H1 (cell line): Measurements from ENCODE around the gene PRKN. TPM values are rescaled to one million over a fixed set of nuclear protein-coding genes. Genes with fewer than 3 reads are reported as not detected.

Source experiments
- CTCF ChIA-PET: fragments of 300-600 bp; sonication (Branson Sonifier 250); formaldehyde crosslinking; loops from one replicate; lab custom pipeline; 2021; ENCODE audit not compliant: partially characterized antibody; lab: Charles Lee
- POLR2A ChIA-PET: fragments of 300-600 bp; sonication (Branson Sonifier 250); formaldehyde crosslinking; loops from one replicate; lab custom pipeline; 2021; ENCODE audit warnings: inconsistent platforms; ENCODE audit not compliant: partially characterized antibody; lab: Charles Lee
- DNase-seq, 2 experiments: peaks; one replicate each; pipeline versions ENCODE4 v3.0.0 to v3.0.0-alpha.2; 2010 to 2022; ENCODE audit warnings: low spot score in 2 of 2, low read depth in 1 of 2, mixed read lengths in 1 of 2
- FAIRE-seq: peaks from 2 replicates; lab custom pipeline; 2011; peaks lifted over from hg19 to GRCh38; lab: Jason Lieb, UNC
- H2AFZ ChIP-seq: 2 replicates; pipeline ENCODE4 v1.8.1; 2012; ENCODE audit warnings: low read length, inconsistent platforms
- H2AK5ac ChIP-seq: 2 replicates; pipeline ENCODE4 v1.6.1; 2013; ENCODE audit warnings: low read depth, low read length
- H2BK120ac ChIP-seq: replicated peaks from 2 replicates; pipeline ENCODE3; 2013; ENCODE audit warnings: low read depth, low read length, inconsistent platforms
- H2BK12ac ChIP-seq: 2 replicates; pipeline ENCODE4 v1.6.1; 2013; ENCODE audit warnings: low read depth, low read length
- H2BK15ac ChIP-seq: 2 replicates; pipeline ENCODE4 v1.6.1; 2013; ENCODE audit warnings: low read length
- H2BK20ac ChIP-seq: 2 replicates; pipeline ENCODE4 v1.6.1; 2013; ENCODE audit warnings: low read length
- H2BK5ac ChIP-seq: 2 replicates; pipeline ENCODE4 v1.6.1; 2013; ENCODE audit warnings: low read depth, low read length
- H3K14ac ChIP-seq: 2 replicates; pipeline ENCODE4 v1.6.1; 2013; ENCODE audit warnings: inconsistent platforms; ENCODE audit not compliant: insufficient read length
- H3K18ac ChIP-seq: 2 replicates; pipeline ENCODE4 v1.6.1; 2013; ENCODE audit warnings: low read length; ENCODE audit errors: extremely low read depth
- H3K23ac ChIP-seq: 2 replicates; pipeline ENCODE4 v1.6.1; 2013; ENCODE audit warnings: inconsistent platforms; ENCODE audit not compliant: insufficient read length
- H3K23me2 ChIP-seq: 2 replicates; pipeline ENCODE4 v1.6.1; 2013; ENCODE audit warnings: low read depth, low read length
- H3K27ac ChIP-seq: 2 replicates; pipeline ENCODE4 v1.6.1; 2011; ENCODE audit warnings: low read depth, low read length, inconsistent platforms
- H3K27me3 ChIP-seq, 4 experiments: replicated peaks in 1 of 4; 1 replicate in 1 of 4; 2 replicates in 3 of 4; pipeline versions ENCODE4 v1.6.1 to v1.8.1; 2011 to 2013; ENCODE audit warnings: low read length in 3 of 4, mild to moderate bottlenecking in 3 of 4, inconsistent platforms in 2 of 4, mixed read lengths in 2 of 4, moderate library complexity in 1 of 4; ENCODE audit not compliant: control insufficient read depth in 3 of 4, insufficient read depth in 3 of 4; ENCODE audit errors: extremely low read depth in 1 of 4
- H3K36me3 ChIP-seq, 4 experiments: 2 replicates each; pipeline versions ENCODE4 v1.6.1 to v1.8.1; 2011 to 2013; ENCODE audit warnings: mild to moderate bottlenecking in 4 of 4, low read length in 3 of 4, moderate library complexity in 2 of 4, control low read depth in 1 of 4, inconsistent platforms in 1 of 4; ENCODE audit not compliant: insufficient read depth in 4 of 4, control insufficient read depth in 2 of 4
- H3K4ac ChIP-seq: replicated peaks from 2 replicates; pipeline ENCODE3; 2013; ENCODE audit warnings: low read length, low read depth, mixed read lengths, inconsistent platforms; ENCODE audit not compliant: insufficient read length
- H3K4me1 ChIP-seq, 4 experiments: replicated peaks in 1 of 4; 1 replicate in 1 of 4; 2 replicates in 3 of 4; pipeline versions ENCODE4 v1.6.1 to v1.8.1; 2011 to 2013; ENCODE audit warnings: low read length in 3 of 4, inconsistent platforms in 2 of 4, mixed read lengths in 1 of 4; ENCODE audit not compliant: insufficient read depth in 4 of 4, control insufficient read depth in 3 of 4
- H3K4me2 ChIP-seq, 2 experiments: 2 replicates each; pipeline versions ENCODE4 v1.6.1 to v1.8.1; 2011 to 2013; ENCODE audit warnings: low read depth in 2 of 2, low read length in 2 of 2, control low read depth in 1 of 2, inconsistent platforms in 1 of 2, mild to moderate bottlenecking in 1 of 2; ENCODE audit not compliant: insufficient read depth in 1 of 2
- H3K4me3 ChIP-seq, 4 experiments: fragments of 200-600, 300-600 bp in 1 of 4; sonication (generic), shearing (Covaris generic), sonication (Bioruptor Twin) in 1 of 4; 2 replicates each; pipeline versions ENCODE4 v1.5.1 to v1.8.1; 2011 to 2016; ENCODE audit warnings: low read length in 4 of 4, low read depth in 3 of 4, control low read depth in 2 of 4, inconsistent platforms in 2 of 4, mild to moderate bottlenecking in 2 of 4, mixed read lengths in 1 of 4, moderate library complexity in 1 of 4; ENCODE audit not compliant: insufficient read depth in 2 of 4; ENCODE audit errors: extremely low read depth in 1 of 4
- H3K56ac ChIP-seq: replicated peaks from 2 replicates; pipeline ENCODE3; 2013; ENCODE audit warnings: low read depth, mild to moderate bottlenecking, mixed read lengths, low read length, inconsistent platforms; ENCODE audit not compliant: insufficient read length
- H3K79me1 ChIP-seq: 2 replicates; pipeline ENCODE4 v1.6.1; 2013; ENCODE audit warnings: low read depth, low read length, control low read depth
- H3K79me2 ChIP-seq, 2 experiments: 2 replicates each; pipeline versions ENCODE4 v1.6.1 to v1.8.1; 2012 to 2013; ENCODE audit warnings: low read length in 2 of 2, mild to moderate bottlenecking in 2 of 2, inconsistent platforms in 1 of 2; ENCODE audit not compliant: insufficient read depth in 2 of 2, control insufficient read depth in 1 of 2
- H3K9ac ChIP-seq, 4 experiments: replicated peaks in 1 of 4; 1 replicate in 1 of 4; 2 replicates in 3 of 4; pipeline versions ENCODE4 v1.6.1 to v1.8.1; 2011 to 2013; ENCODE audit warnings: low read depth in 3 of 4, low read length in 3 of 4, control low read depth in 2 of 4, mild to moderate bottlenecking in 2 of 4, moderate library complexity in 2 of 4, inconsistent platforms in 1 of 4; ENCODE audit errors: extremely low read depth in 1 of 4
- H3K9me3 ChIP-seq, 2 experiments: 2 replicates each; pipeline versions ENCODE4 v1.6.1 to v1.8.1; 2012 to 2013; ENCODE audit warnings: mild to moderate bottlenecking in 2 of 2, moderate library complexity in 2 of 2, control low read depth in 1 of 2, inconsistent platforms in 1 of 2, low read depth in 1 of 2, low read length in 1 of 2, mixed read lengths in 1 of 2; ENCODE audit not compliant: insufficient read depth in 2 of 2
- H4K20me1 ChIP-seq, 2 experiments: replicated peaks in 1 of 2; 2 replicates each; pipeline versions ENCODE3 to v1.8.1; 2011 to 2013; ENCODE audit warnings: inconsistent platforms in 2 of 2, low read length in 2 of 2, mild to moderate bottlenecking in 1 of 2; ENCODE audit not compliant: insufficient read depth in 2 of 2, control insufficient read depth in 1 of 2
- H4K5ac ChIP-seq: 2 replicates; pipeline ENCODE4 v1.6.1; 2013; ENCODE audit warnings: low read length, low read depth, mixed read lengths, inconsistent platforms; ENCODE audit not compliant: insufficient read length
- H4K8ac ChIP-seq: 2 replicates; pipeline ENCODE4 v1.8.0; 2013; ENCODE audit warnings: mild to moderate bottlenecking, moderate library complexity, low read length, inconsistent platforms; ENCODE audit not compliant: insufficient read depth; ENCODE audit errors: extremely low read depth
- H4K91ac ChIP-seq: replicated peaks from 2 replicates; pipeline ENCODE3; 2013; ENCODE audit warnings: low read length, mixed read lengths, inconsistent platforms; ENCODE audit not compliant: insufficient read length
- CTBP2 ChIP-seq: IDR thresholded peaks from 2 replicates; pipeline ENCODE4 v1.7.0; 2011; ENCODE audit warnings: borderline replicate concordance, mild to moderate bottlenecking, moderate library complexity, mixed read lengths, low read length; ENCODE audit not compliant: insufficient read depth, insufficient read length
- EGR1 ChIP-seq: IDR thresholded peaks from 2 replicates; pipeline ENCODE4 v1.6.1; 2011; ENCODE audit warnings: low read depth, low read length, borderline replicate concordance
- EP300 ChIP-seq, 2 experiments: IDR thresholded peaks; 1 replicate in 1 of 2; 2 replicates in 1 of 2; pipeline ENCODE4 v1.6.1; 2011 to 2012; ENCODE audit warnings: low read depth in 2 of 2, low read length in 2 of 2, mild to moderate bottlenecking in 2 of 2, borderline replicate concordance in 1 of 2, inconsistent platforms in 1 of 2, moderate library complexity in 1 of 2
- HDAC2 ChIP-seq, 2 experiments: fragments of 300-600 bp in 1 of 2; sonication (generic) in 1 of 2; IDR thresholded peaks; 2 replicates each; pipeline ENCODE4 v1.6.1; 2011 to 2012; ENCODE audit warnings: low read depth in 2 of 2, low read length in 2 of 2, mild to moderate bottlenecking in 2 of 2, moderate library complexity in 2 of 2, borderline replicate concordance in 1 of 2, inconsistent platforms in 1 of 2
- HDAC6 ChIP-seq: IDR thresholded peaks from one replicate; pipeline ENCODE4 v1.7.1; 2012; ENCODE audit warnings: low read depth, mild to moderate bottlenecking, inconsistent platforms, low read length, moderate library complexity
- KDM4A ChIP-seq: IDR thresholded peaks from one replicate; pipeline ENCODE4 v1.7.1; 2012; ENCODE audit warnings: low read depth, mild to moderate bottlenecking, moderate library complexity, low read length, inconsistent platforms; ENCODE audit not compliant: severe bottlenecking
- KDM5A ChIP-seq: fragments of 200-600 bp; IDR thresholded peaks from 2 replicates; pipeline ENCODE4 v1.7.1; 2012; ENCODE audit warnings: mild to moderate bottlenecking, low read length, inconsistent platforms, mixed read lengths
- POLR2A ChIP-seq, 2 experiments: IDR thresholded peaks; 1 replicate in 1 of 2; 2 replicates in 1 of 2; pipeline ENCODE4 v1.6.1; 2011; ENCODE audit warnings: low read depth in 2 of 2, low read length in 2 of 2, mild to moderate bottlenecking in 2 of 2; ENCODE audit errors: control extremely low read depth in 1 of 2
- POU5F1 ChIP-seq: IDR thresholded peaks from 2 replicates; pipeline ENCODE4 v1.6.1; 2011; ENCODE audit warnings: low read depth, mild to moderate bottlenecking, low read length, moderate library complexity
- RFX5 ChIP-seq: IDR thresholded peaks from 2 replicates; pipeline ENCODE4 v1.6.1; 2011; ENCODE audit warnings: low read depth, low read length, improper control_type of control experiment, borderline replicate concordance
- USF2 ChIP-seq: IDR thresholded peaks from 2 replicates; pipeline ENCODE4 v1.6.1; 2011; ENCODE audit warnings: low read length, improper control_type of control experiment
- WGBS, 2 experiments: shearing (Covaris generic) in 1 of 2; methylation state at CpG; one replicate each; pipeline versions ENCODE4 v1.1.6 to v1.1.7; 2013 to 2015; ENCODE audit warnings: low lambda C conversion rate in 2 of 2, mixed read lengths in 2 of 2, inconsistent platforms in 1 of 2, low coverage in 1 of 2, missing lambda C conversion rate in 1 of 2; ENCODE audit not compliant: insufficient replicate concordance in 2 of 2, insufficient coverage in 1 of 2, insufficient read length in 1 of 2; ENCODE audit errors: extremely low coverage in 1 of 2, missing lambda C conversion rate in 1 of 2; 5-methylcytosine and 5-hydroxymethylcytosine counted together
- polyA plus RNA-seq, 7 experiments: library from polyadenylated mRNA; depleted of rRNA in 3 of 7; stranded (reverse) in 5 of 7; unstranded in 2 of 7; fragments of >200 nt in 5 of 7; fragments of 200-250 nt in 2 of 7; gene quantifications; 1 replicate in 5 of 7; 2 replicates in 1 of 7; 4 replicates in 1 of 7; pipeline versions ENCODE4 v1.2.1 to v1.2.3, GENCODE V29; 2011 to 2013; ENCODE audit warnings: missing spikeins in 2 of 7, mixed read lengths in 2 of 7
- total RNA-seq: library from RNA; stranded (reverse); fragmentation: NEBNext Ultra II Directional; extraction: Animal tissue kit (Norgen Biotek cat#: 25700); gene quantifications from 2 replicates; pipeline ENCODE4 v1.2.1, GENCODE V29; 2021

PRKN gene
- total and polyA plus RNA-seq, 2 of the 8 experiments (the other 6 are each of a cell fraction or from before 2014, with no cell fraction given), result 0.13 to 0.29 TPM

GRCh38 chr6:161523362-161523761, 1204.2 kb downstream of the PRKN start:
- peaks cover 0 to 1% (median 0%) of the 10 kb centered on the region in 4 experiments; a peak in 1 of 7 replicates for H3K27me3 ChIP-seq
- H4K91ac ChIP-seq, result no peak overlapping the region
- no peaks in the 10 kb centered on the region for H3K4me1 ChIP-seq
- no peak overlapping the region for H3K14ac ChIP-seq
- DNase-seq (no peak), FAIRE-seq (no peak)
- H4K5ac ChIP-seq, result no peak overlapping the region
- no peaks in the 10 kb centered on the region for H3K36me3 ChIP-seq
- H3K79me1 ChIP-seq, result no peaks in the 10 kb centered on the region
- H2AK5ac ChIP-seq, result no peak overlapping the region
- 93% methylated on average over 2 of the region's 2 CpGs; no CpG with 5 or more reads in 1 of the 2 experiments for WGBS, 2 experiments
- H3K23me2 ChIP-seq, result no peaks in the 10 kb centered on the region
- no peak overlapping the region for H2BK20ac ChIP-seq
- H2BK120ac ChIP-seq, result no peak overlapping the region
- H3K79me2 ChIP-seq, result no peaks in the 10 kb centered on the region
- peaks cover 0 to 2% of the 10 kb centered on the region in 2 experiments; a peak in 1 of 4 replicates for H3K9me3 ChIP-seq
- H3K18ac ChIP-seq, result no peak overlapping the region
- no peak overlapping the region for H3K4ac ChIP-seq
- no peak overlapping the region for H2BK12ac ChIP-seq
- no peak overlapping the region for H2AFZ ChIP-seq
- no peak overlapping the region for H3K23ac ChIP-seq
- H3K4me2 ChIP-seq, result no peak overlapping the region
- H3K4me3 ChIP-seq, result no peak overlapping the region
- H2BK15ac ChIP-seq, result no peak overlapping the region
- H3K27ac ChIP-seq, result no peak overlapping the region
- TF ChIP-seq USF2, result no peak
- TF ChIP-seq EP300 (IDR thresholded peaks at IDR 0.05; ENCODE audit: borderline replicate concordance in 1 of 2, low read depth in 2 of 2, low read length in 2 of 2), result no peak
- TF ChIP-seq CTBP2, result no peak
- TF ChIP-seq POU5F1, result no peak
- TF ChIP-seq HDAC2 (IDR thresholded peaks at IDR 0.05; ENCODE audit: borderline replicate concordance in 1 of 2, low read depth in 2 of 2, low read length in 2 of 2), result no peak
- no peak for TF ChIP-seq EGR1
- TF ChIP-seq KDM5A, result no peak
- no peak for TF ChIP-seq HDAC6
- no peak for TF ChIP-seq POLR2A (IDR thresholded peaks at IDR 0.05; ENCODE audit: control extremely low read depth in 1 of 2, low read depth in 2 of 2, low read length in 2 of 2)
- no peak for TF ChIP-seq RFX5
- no peak for TF ChIP-seq KDM4A
- ChIA-PET POLR2A (no interaction called here), CTCF (no interaction called here)
- H4K20me1 ChIP-seq, result no peaks in the 10 kb centered on the region
- no peak overlapping the region for H3K56ac ChIP-seq
- H4K8ac ChIP-seq, result no peak overlapping the region
- H3K9ac ChIP-seq, result no peak overlapping the region
- no peak overlapping the region for H2BK5ac ChIP-seq
